Measurements from ENCODE around the gene AKAP10. TPM values are rescaled to one million over a fixed set of nuclear protein-coding genes. Genes with fewer than 3 reads are reported as not detected.

The AKAP10 gene
- total and polyA plus RNA-seq, 2 donors (not counting 3 experiments of a cell fraction or from before 2014, with no cell fraction given): 10.0 to 27.1 TPM

DNA sequence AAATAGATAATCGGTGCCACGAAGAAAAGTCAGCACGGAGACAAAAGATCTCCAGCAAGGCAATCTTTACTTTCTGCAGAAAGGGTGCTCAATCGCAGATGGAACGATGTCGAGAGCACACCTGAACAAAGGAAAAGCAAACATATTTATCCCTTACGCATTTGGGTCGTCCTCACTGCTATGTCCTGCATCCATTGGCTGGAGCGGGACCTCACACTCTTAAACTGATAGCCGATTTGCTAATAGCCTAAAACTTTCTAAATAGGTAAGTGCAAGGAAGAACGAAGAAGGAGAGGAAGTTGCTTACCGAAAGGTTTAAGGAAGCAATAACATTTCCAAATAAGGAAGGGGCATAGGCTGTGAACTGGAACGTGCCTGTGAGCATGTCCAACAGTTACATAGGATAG, 1.2 kb upstream of the AKAP10 start:
- TF ChIP-seq MAX (IDR thresholded peaks at IDR 0.05; ENCODE audit: insufficient read depth, insufficient read length) (no peak), EZH2 (IDR thresholded peaks at IDR 0.05; ENCODE audit: borderline replicate concordance, low read depth, low read length, severe bottlenecking) (no peak), POLR2AphosphoS5 (IDR thresholded peaks at IDR 0.05; ENCODE audit: insufficient read depth, low read depth, low read length) (no peak), POLR2A (IDR thresholded peaks at IDR 0.05; ENCODE audit: low read depth, low read length) (no peak), GATA2 (IDR thresholded peaks at IDR 0.05; ENCODE audit: insufficient read depth, insufficient read length, low read depth, low read length) (no peak), MYC (IDR thresholded peaks at IDR 0.05; ENCODE audit: low read depth, low read length) (no peak), JUN (IDR thresholded peaks at IDR 0.05; ENCODE audit: borderline replicate concordance, insufficient read depth, insufficient read length, low read depth) (no peak), FOS (IDR thresholded peaks at IDR 0.05; ENCODE audit: borderline replicate concordance, insufficient read depth, low read length) (no peak)
- TF ChIP-seq, protein P1, sequence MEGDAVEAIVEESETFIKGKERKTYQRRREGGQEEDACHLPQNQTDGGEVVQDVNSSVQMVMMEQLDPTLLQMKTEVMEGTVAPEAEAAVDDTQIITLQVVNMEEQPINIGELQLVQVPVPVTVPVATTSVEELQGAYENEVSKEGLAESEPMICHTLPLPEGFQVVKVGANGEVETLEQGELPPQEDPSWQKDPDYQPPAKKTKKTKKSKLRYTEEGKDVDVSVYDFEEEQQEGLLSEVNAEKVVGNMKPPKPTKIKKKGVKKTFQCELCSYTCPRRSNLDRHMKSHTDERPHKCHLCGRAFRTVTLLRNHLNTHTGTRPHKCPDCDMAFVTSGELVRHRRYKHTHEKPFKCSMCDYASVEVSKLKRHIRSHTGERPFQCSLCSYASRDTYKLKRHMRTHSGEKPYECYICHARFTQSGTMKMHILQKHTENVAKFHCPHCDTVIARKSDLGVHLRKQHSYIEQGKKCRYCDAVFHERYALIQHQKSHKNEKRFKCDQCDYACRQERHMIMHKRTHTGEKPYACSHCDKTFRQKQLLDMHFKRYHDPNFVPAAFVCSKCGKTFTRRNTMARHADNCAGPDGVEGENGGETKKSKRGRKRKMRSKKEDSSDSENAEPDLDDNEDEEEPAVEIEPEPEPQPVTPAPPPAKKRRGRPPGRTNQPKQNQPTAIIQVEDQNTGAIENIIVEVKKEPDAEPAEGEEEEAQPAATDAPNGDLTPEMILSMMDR (IDR thresholded peaks at IDR 0.05; ENCODE audit: extremely low read depth in 1 of 2, insufficient read depth in 1 of 2, low read depth in 1 of 2, low read length in 2 of 2): no peak
- H3K36me3 ChIP-seq (ENCODE audit: control insufficient read depth in 2 of 2, extremely low read depth in 1 of 2, insufficient read depth in 2 of 2, low read length in 2 of 2): no peaks in the 10 kb centered on the region
- H2AFZ ChIP-seq (ENCODE audit: low read depth, low read length): no peak overlapping the region
- no peak overlapping the region for H3K4me2 ChIP-seq (ENCODE audit: insufficient read depth, low read length)
- FAIRE-seq: no peak
- no peaks in the 10 kb centered on the region for H3K27me3 ChIP-seq (ENCODE audit: control insufficient read depth in 2 of 2, insufficient read depth in 2 of 2, low read length in 2 of 2)
- peaks cover 7% of the 10 kb centered on the region for H3K4me1 ChIP-seq (ENCODE audit: control insufficient read depth, extremely low read depth, insufficient read depth, low read length)
- dilution Hi-C loops (cut with MboI; ENCODE audit: extremely low pct_ligation_motif_present, low sequenced_read_pairs) (no loop called here), intact Hi-C loops (cut with micrococcal nuclease) (loop anchor here (10.0 kb wide), 1 partner anchor 114 kb away; the partner anchor contains the start of gene ULK2)
- no peak overlapping the region for H3K9ac ChIP-seq (replicated peaks; ENCODE audit: extremely low read depth, insufficient read depth, low read length)
- no peaks in the 10 kb centered on the region for H3K9me1 ChIP-seq (replicated peaks; ENCODE audit: control insufficient read depth, extremely low read depth, insufficient read depth, low read length)
- H3K79me2 ChIP-seq (ENCODE audit: control insufficient read depth, insufficient read depth, low read length): peaks cover 41% of the 10 kb centered on the region
- DNase-seq (ENCODE audit: low read depth, low spot score): no peak
- H3K4me3 ChIP-seq (replicated peaks in 1 of 3; ENCODE audit: insufficient read depth in 1 of 3, low read depth in 1 of 3, low read length in 3 of 3): no peak overlapping the region
- BruUV-seq (replicated peaks): no TSS peak
- CTCF ChIA-PET: interaction anchor here (1.9 kb wide), 1 partner anchor 31 kb away, joined by 10 read pairs; the partner anchor contains the start of gene SPECC1
- POLR2A ChIA-PET: no interaction called here
- H3K9me3 ChIP-seq (replicated peaks; ENCODE audit: control insufficient read depth, insufficient read depth, low read length): no peaks in the 10 kb centered on the region
- H3K27ac ChIP-seq (ENCODE audit: insufficient read depth, low read depth, low read length): no peak overlapping the region
- no peaks in the 10 kb centered on the region for H4K20me1 ChIP-seq (replicated peaks; ENCODE audit: control insufficient read depth, extremely low read depth, insufficient read depth, low read length)
